IMR-90 (cell line): ENCODE data around the gene CAP2. TPM values are rescaled to one million over a fixed set of nuclear protein-coding genes. Genes with fewer than 3 reads are reported as not detected.

Experiments
- ATAC-seq: fragments of 200-7000 bp; cut with Tn5 transposase; 2 replicates; pipeline ENCODE4 v1.9.1; 2020; ENCODE audit warnings: low read depth, mild to moderate bottlenecking, moderate library complexity
- BruUV-seq: library from RNA; stranded (reverse); fragments of 400-500 nt; replicated peaks from 2 replicates; lab custom pipeline; 2021; lab: Mats Ljungman, UMichigan
- CTCF ChIA-PET: fragments of 300-600 bp; formaldehyde crosslinking; extraction: SDS; loops from one replicate; lab custom pipeline; 2021; ENCODE audit warnings: antibody characterized with exemption; lab: Yijun Ruan, JAX
- POLR2A ChIA-PET: fragments of 300-600 bp; sonication (Branson Sonifier 250); formaldehyde crosslinking; loops from one replicate; lab custom pipeline; 2022; ENCODE audit warnings: antibody characterized with exemption; ENCODE audit not compliant: unreplicated experiment; lab: Charles Lee
- DNase-seq: peaks from one replicate; pipeline ENCODE4 v3.0.0; 2013
- H2AFZ ChIP-seq: replicated peaks from 2 replicates; pipeline ENCODE3; 2013; ENCODE audit warnings: low read length, mild to moderate bottlenecking; ENCODE audit not compliant: poor library complexity
- H2AK5ac ChIP-seq: 2 replicates; pipeline ENCODE4 v1.6.1; 2013; ENCODE audit warnings: low read depth, low read length, inconsistent platforms
- H2AK9ac ChIP-seq: replicated peaks from 2 replicates; pipeline ENCODE3; 2013; ENCODE audit warnings: mild to moderate bottlenecking, low read depth, low read length, moderate library complexity; ENCODE audit not compliant: poor library complexity
- H2BK120ac ChIP-seq: 2 replicates; pipeline ENCODE4 v1.6.1; 2013; ENCODE audit warnings: low read depth, low read length, inconsistent platforms
- H2BK15ac ChIP-seq: 3 replicates; pipeline ENCODE4 v1.6.1; 2013; ENCODE audit warnings: low read depth, low read length, inconsistent platforms
- H2BK20ac ChIP-seq: 2 replicates; pipeline ENCODE4 v1.6.1; 2013; ENCODE audit warnings: low read depth, mild to moderate bottlenecking, inconsistent platforms, low read length, moderate library complexity
- H2BK5ac ChIP-seq: 2 replicates; pipeline ENCODE4 v1.6.1; 2013; ENCODE audit warnings: mild to moderate bottlenecking, low read depth, low read length, inconsistent platforms; ENCODE audit not compliant: poor library complexity, severe bottlenecking
- H3K14ac ChIP-seq: replicated peaks from 2 replicates; pipeline ENCODE4 v1.6.1; 2013; ENCODE audit warnings: low read depth, low read length, inconsistent platforms
- H3K18ac ChIP-seq: 2 replicates; pipeline ENCODE4 v1.6.1; 2013; ENCODE audit warnings: low read depth, low read length, control low read depth
- H3K23ac ChIP-seq: 2 replicates; pipeline ENCODE4 v1.6.1; 2013; ENCODE audit warnings: low read depth, low read length, inconsistent platforms
- H3K27ac ChIP-seq: 2 replicates; pipeline ENCODE4 v1.5.1; 2013; ENCODE audit warnings: mild to moderate bottlenecking, control low read depth, low read length; ENCODE audit not compliant: insufficient read depth
- H3K27me3 ChIP-seq: 2 replicates; pipeline ENCODE4 v1.6.1; 2013; ENCODE audit warnings: low read length; ENCODE audit not compliant: control insufficient read depth, insufficient read depth
- H3K36me3 ChIP-seq: 2 replicates; pipeline ENCODE4 v1.6.1; 2013; ENCODE audit warnings: low read length, mixed read lengths; ENCODE audit not compliant: control insufficient read depth, insufficient read depth
- H3K4ac ChIP-seq: 2 replicates; pipeline ENCODE4 v1.6.1; 2013; ENCODE audit warnings: low read depth, low read length, inconsistent platforms
- H3K4me1 ChIP-seq: 2 replicates; pipeline ENCODE4 v1.6.1; 2013; ENCODE audit warnings: low read length, mixed read lengths; ENCODE audit not compliant: control insufficient read depth, insufficient read depth
- H3K4me2 ChIP-seq: 2 replicates; pipeline ENCODE4 v1.6.1; 2013; ENCODE audit warnings: low read depth, mild to moderate bottlenecking, control low read depth, low read length, moderate library complexity
- H3K4me3 ChIP-seq: 2 replicates; pipeline ENCODE4 v1.5.1; 2013; ENCODE audit warnings: low read depth, mild to moderate bottlenecking, control low read depth, low read length, moderate library complexity; ENCODE audit not compliant: insufficient read depth
- H3K56ac ChIP-seq: 2 replicates; pipeline ENCODE4 v1.6.1; 2013; ENCODE audit warnings: low read length, inconsistent platforms; ENCODE audit not compliant: insufficient read depth; ENCODE audit errors: extremely low read depth
- H3K79me1 ChIP-seq, 2 experiments: 2 replicates each; pipeline ENCODE4 v1.6.1; 2013; ENCODE audit warnings: low read length in 2 of 2, inconsistent platforms in 1 of 2, low read depth in 1 of 2
- H3K9ac ChIP-seq: 2 replicates; pipeline ENCODE4 v1.6.1; 2013; ENCODE audit warnings: low read depth, low read length, control low read depth
- H3K9me1 ChIP-seq: 2 replicates; pipeline ENCODE4 v1.6.1; 2013; ENCODE audit warnings: low read length, inconsistent platforms; ENCODE audit not compliant: insufficient read depth
- H3K9me3 ChIP-seq: 2 replicates; pipeline ENCODE4 v1.6.1; 2013; ENCODE audit warnings: low read length; ENCODE audit not compliant: control insufficient read depth, insufficient read depth
- H4K20me1 ChIP-seq: 2 replicates; pipeline ENCODE4 v1.6.1; 2013; ENCODE audit warnings: low read length, inconsistent platforms; ENCODE audit not compliant: insufficient read depth
- H4K5ac ChIP-seq: 2 replicates; pipeline ENCODE4 v1.6.1; 2013; ENCODE audit warnings: mild to moderate bottlenecking, low read depth, low read length, control low read depth
- H4K8ac ChIP-seq, 2 experiments: 2 replicates each; pipeline ENCODE4 v1.6.1; 2013; ENCODE audit warnings: low read depth in 2 of 2, low read length in 2 of 2, control low read depth in 1 of 2, inconsistent platforms in 1 of 2
- H4K91ac ChIP-seq: 2 replicates; pipeline ENCODE4 v1.6.1; 2013; ENCODE audit warnings: low read depth, low read length, inconsistent platforms; ENCODE audit not compliant: insufficient read depth
- BHLHE40 ChIP-seq: fragments of 150-350 bp; IDR thresholded peaks from 2 replicates; pipeline ENCODE4 v1.6.1; 2016; ENCODE audit warnings: mild to moderate bottlenecking, low read depth, low read length
- CEBPB ChIP-seq: IDR thresholded peaks from 2 replicates; pipeline ENCODE4 v1.6.1; 2012; ENCODE audit warnings: low read depth, low read length, improper control_type of control experiment
- CHD1 ChIP-seq: IDR thresholded peaks from 2 replicates; pipeline ENCODE4 v1.6.1; 2012; ENCODE audit warnings: low read depth, low read length, improper control_type of control experiment
- CTCF ChIP-seq: conservative IDR thresholded peaks from 2 replicates; pipeline ENCODE4 v1.5.1; 2012; ENCODE audit warnings: mild to moderate bottlenecking, low read depth, low read length, improper control_type of control experiment
- FOS ChIP-seq: fragments of 150-350 bp; IDR thresholded peaks from 2 replicates; pipeline ENCODE4 v1.6.1; 2016; ENCODE audit warnings: low read depth, low read length
- MAFK ChIP-seq: IDR thresholded peaks from 2 replicates; pipeline ENCODE4 v1.6.1; 2012; ENCODE audit warnings: low read depth, low read length, improper control_type of control experiment
- MAZ ChIP-seq: IDR thresholded peaks from 2 replicates; pipeline ENCODE4 v1.6.1; 2012; ENCODE audit warnings: low read depth, mild to moderate bottlenecking, low read length, improper control_type of control experiment, moderate library complexity, borderline replicate concordance
- MXI1 ChIP-seq: IDR thresholded peaks from 2 replicates; pipeline ENCODE4 v1.6.1; 2012; ENCODE audit warnings: low read depth, mild to moderate bottlenecking, low read length, moderate library complexity, borderline replicate concordance
- NFE2L2 ChIP-seq: fragments of 150-350 bp; IDR thresholded peaks from 2 replicates; pipeline ENCODE4 v1.6.1; 2016; ENCODE audit warnings: low read depth, mild to moderate bottlenecking, low read length
- POLR2A ChIP-seq: IDR thresholded peaks from 2 replicates; pipeline ENCODE4 v1.6.1; 2012; ENCODE audit warnings: mild to moderate bottlenecking, low read depth, low read length
- RAD21 ChIP-seq: IDR thresholded peaks from 2 replicates; pipeline ENCODE4 v1.6.1; 2012; ENCODE audit warnings: low read length, improper control_type of control experiment
- RCOR1 ChIP-seq: IDR thresholded peaks from 2 replicates; pipeline ENCODE4 v1.6.1; 2012; ENCODE audit warnings: mild to moderate bottlenecking, low read length, improper control_type of control experiment; ENCODE audit not compliant: insufficient replicate concordance
- RFX5 ChIP-seq: IDR thresholded peaks from 2 replicates; pipeline ENCODE4 v1.8.0; 2012; ENCODE audit warnings: low read depth, mild to moderate bottlenecking, low read length, moderate library complexity
- SMC3 ChIP-seq: fragments of 150-350 bp; IDR thresholded peaks from 2 replicates; pipeline ENCODE4 v1.6.1; 2016; ENCODE audit warnings: low read depth, mild to moderate bottlenecking, antibody characterized with exemption, low read length, moderate library complexity
- USF2 ChIP-seq: fragments of 150-350 bp; IDR thresholded peaks from 2 replicates; pipeline ENCODE4 v1.6.1; 2017; ENCODE audit warnings: mild to moderate bottlenecking, antibody characterized with exemption, low read length, low read depth
- WGBS, 2 experiments: methylation state at CpG; one replicate each; pipeline versions ENCODE4 v1.1.5 to v1.1.7; 2013; ENCODE audit warnings: missing lambda C conversion rate in 2 of 2; ENCODE audit not compliant: insufficient read length in 1 of 2; ENCODE audit errors: extremely low coverage in 2 of 2; 5-methylcytosine and 5-hydroxymethylcytosine counted together
- dilution Hi-C: fragments of 300-500 bp; cut with HindIII; formaldehyde crosslinking; loops from one replicate; pipeline ENCODE4 v1.14.3; 2018; ENCODE audit warnings: low sequenced_read_pairs; ENCODE audit not compliant: unreplicated experiment
- in situ Hi-C: fragments of 300-500 bp; cut with MboI; formaldehyde crosslinking; loops from 3 replicates; pipeline ENCODE4 v1.14.3; 2019; ENCODE audit warnings: low sequenced_read_pairs, inconsistent platforms, mixed read lengths
- intact Hi-C: fragments of 100-400 bp; cut with micrococcal nuclease; formaldehyde crosslinking; loops from 2 replicates; pipeline ENCODE4 v1.10.0; 2022
- polyA plus RNA-seq, 3 experiments: library from polyadenylated mRNA; depleted of rRNA; stranded (reverse); fragments of >200 nt; gene quantifications; 2 replicates each; pipeline ENCODE4 v1.2.3, GENCODE V29; 2012; ENCODE audit warnings: low replicate concordance in 1 of 3
- total RNA-seq: library from RNA; depleted of rRNA; stranded (reverse); fragments of >200 nt; gene quantifications from 2 replicates; pipeline ENCODE4 v1.2.3, GENCODE V29; 2012
- TF ChIP-seq, protein P1 (sequence below): fragments of 150-350 bp; IDR thresholded peaks from 2 replicates; pipeline ENCODE4 v1.6.1; 2016; ENCODE audit warnings: low read depth, mild to moderate bottlenecking, low read length, moderate library complexity, borderline replicate concordance

The CAP2 gene
- total and polyA plus RNA-seq, 2 of the 4 experiments (the other 2 are of a cell fraction) = 14.5 to 27.5 TPM

DNA sequence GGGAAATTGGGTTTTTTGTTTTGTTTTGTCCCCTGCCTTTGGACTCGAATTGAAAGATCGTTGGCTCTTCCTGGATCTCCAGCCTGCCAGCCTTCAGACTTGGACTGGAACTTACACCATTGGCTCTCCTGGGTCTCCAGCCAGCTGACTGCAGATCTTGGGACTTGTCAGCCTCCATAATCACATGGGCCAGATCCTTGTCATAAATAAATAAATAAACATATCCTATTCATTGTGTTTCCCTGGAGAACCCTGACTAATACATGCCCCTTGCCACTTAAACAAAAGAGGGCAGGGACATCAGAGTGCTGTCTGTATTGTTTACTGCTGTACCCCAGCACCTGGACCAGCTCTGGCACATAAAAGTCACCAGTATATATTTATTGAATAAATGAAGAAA is 101.5 kb downstream of the CAP2 start:
- 100% methylated on average over 2 of the region's 2 CpGs; no CpG with 5 or more reads in 1 of the 2 experiments for WGBS, 2 experiments
- Histone ChIP-seq H3K9me1 (peaks cover 9% of the 10 kb centered on the region; the same call in 1 of the 2 replicates), H2BK5ac (no peak overlapping the region), H3K9me3 (no peaks in the 10 kb centered on the region), H4K5ac (no peak overlapping the region), H3K18ac (no peak overlapping the region), H3K4me1 (peaks cover 11% of the 10 kb centered on the region), H3K27me3 (no peaks in the 10 kb centered on the region), H3K36me3 (peaks cover 4% of the 10 kb centered on the region; the same call in 1 of the 2 replicates), H2BK15ac (no peak overlapping the region), H2AFZ (no peak overlapping the region), H4K20me1 (no peaks in the 10 kb centered on the region), H2AK9ac (no peak overlapping the region), H3K56ac (no peak overlapping the region), H3K23ac (no peak overlapping the region), H3K4me2 (no peak overlapping the region), H3K4ac (no peak overlapping the region), H2BK20ac (no peak overlapping the region), H4K8ac (no peak overlapping the region), H4K91ac (no peak overlapping the region; the same call in 1 of the 2 replicates), H3K79me1 (peaks cover 13 to 33% of the 10 kb centered on the region in 2 experiments; a peak in 3 of 4 replicates), H2BK120ac (no peak overlapping the region), H3K27ac (no peak overlapping the region), H3K9ac (no peak overlapping the region), H3K4me3 (no peak overlapping the region), H2AK5ac (no peak overlapping the region), H3K14ac (no peak overlapping the region)
- DNase-seq (no peak), ATAC-seq (no peak)
- ChIA-PET CTCF (interaction anchor here (0.6 to 0.9 kb wide), 2 partner anchors 13 to 65 kb away, joined by 3 read pairs; no protein-coding TSS in a partner anchor), POLR2A (no interaction called here)
- dilution Hi-C loops (no loop called here), in situ Hi-C loops (no loop called here), intact Hi-C loops (no loop called here)
- TF ChIP-seq USF2 (no peak), CHD1 (no peak), MAZ (no peak), RAD21 (no peak), RFX5 (no peak), RCOR1 (no peak), MAFK (no peak), CTCF (no peak), FOS (no peak), BHLHE40 (no peak), SMC3 (no peak), CEBPB (no peak), MXI1 (no peak), NFE2L2 (no peak), POLR2A (no peak)
- TF ChIP-seq, protein P1, sequence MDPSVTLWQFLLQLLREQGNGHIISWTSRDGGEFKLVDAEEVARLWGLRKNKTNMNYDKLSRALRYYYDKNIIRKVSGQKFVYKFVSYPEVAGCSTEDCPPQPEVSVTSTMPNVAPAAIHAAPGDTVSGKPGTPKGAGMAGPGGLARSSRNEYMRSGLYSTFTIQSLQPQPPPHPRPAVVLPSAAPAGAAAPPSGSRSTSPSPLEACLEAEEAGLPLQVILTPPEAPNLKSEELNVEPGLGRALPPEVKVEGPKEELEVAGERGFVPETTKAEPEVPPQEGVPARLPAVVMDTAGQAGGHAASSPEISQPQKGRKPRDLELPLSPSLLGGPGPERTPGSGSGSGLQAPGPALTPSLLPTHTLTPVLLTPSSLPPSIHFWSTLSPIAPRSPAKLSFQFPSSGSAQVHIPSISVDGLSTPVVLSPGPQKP = no peak
- BruUV-seq = no TSS peak
